Lower leg skin (tissue), 3 donors: ENCODE measurements around the gene RBM26.

Source experiments
- CTCF ChIP-seq, 3 donors: fragments of 450-650 bp; IDR thresholded peaks; one replicate each; pipeline ENCODE4 v1.5.1; 2016; ENCODE audit warnings: antibody characterized with exemption in 3 of 3, mild to moderate bottlenecking in 3 of 3, moderate library complexity in 2 of 3
- POLR2A ChIP-seq, 2 donors: fragments of 450-650 bp; IDR thresholded peaks; one replicate each; pipeline ENCODE4 v1.6.1; 2016 to 2017; ENCODE audit warnings: antibody characterized with exemption in 2 of 2, mild to moderate bottlenecking in 1 of 2, moderate library complexity in 1 of 2

DNA sequence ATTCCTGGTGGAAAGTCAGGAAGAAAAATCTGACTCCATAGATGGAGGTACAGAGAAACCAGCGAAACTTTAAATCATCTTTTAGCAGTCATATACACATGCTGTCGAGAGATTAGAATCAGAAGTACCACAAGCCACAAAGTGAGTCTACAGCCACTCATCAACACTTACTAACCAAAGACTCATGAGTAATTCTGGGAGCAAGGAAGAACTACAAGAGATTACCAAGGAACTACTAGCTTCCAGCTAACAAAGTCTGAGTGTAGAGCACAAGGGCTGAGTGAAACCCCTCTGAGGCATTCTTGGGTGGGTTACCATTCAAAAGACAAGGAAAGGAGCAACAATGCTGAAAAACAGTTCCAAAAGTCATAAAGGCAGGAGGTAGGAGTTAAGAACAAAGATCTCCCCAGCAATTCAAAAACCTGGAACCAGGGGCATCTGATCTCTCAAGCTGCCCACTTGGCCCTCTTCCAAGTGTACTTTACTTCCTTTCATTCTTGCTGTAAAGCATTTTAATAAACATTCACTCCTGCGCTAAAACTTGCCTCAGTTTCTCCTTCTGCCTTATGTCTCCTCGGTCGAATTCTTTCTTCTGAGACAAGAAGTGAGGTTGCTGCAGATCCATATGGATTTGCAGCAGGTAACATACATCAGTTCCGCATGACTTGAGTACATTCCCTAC, 13.0 kb downstream of the RBM26 start:
- no peak for TF ChIP-seq POLR2A (IDR thresholded peaks at IDR 0.05)
- TF ChIP-seq CTCF (IDR thresholded peaks at IDR 0.05) = no peak
